Sigmoid colon (tissue), 4 donors: ENCODE results near the gene BRD4.

Experiments
- CTCF ChIP-seq, 4 experiments: fragments of 450-650 bp in 3 of 4; fragments of 200-600 bp in 1 of 4; IDR thresholded peaks; one replicate each; pipeline ENCODE4 v1.5.1; 2016 to 2019; ENCODE audit warnings: antibody characterized with exemption in 4 of 4, mild to moderate bottlenecking in 3 of 4, moderate library complexity in 2 of 4
- EP300 ChIP-seq, 4 donors: sonication (generic); formaldehyde crosslinking; IDR thresholded peaks; one replicate each; pipeline ENCODE4 v1.6.1; 2017; ENCODE audit warnings: antibody characterized with exemption in 4 of 4

GRCh38 chr19:15294561-15294990 is 37.8 kb downstream of the BRD4 start:
- TF ChIP-seq CTCF (IDR thresholded peaks at IDR 0.05) = no peak
- no peak for TF ChIP-seq EP300 (IDR thresholded peaks at IDR 0.05)
